ENCODE measurements around the gene TSC22D3. TPM values are rescaled to one million over a fixed set of nuclear protein-coding genes. Genes with fewer than 3 reads are reported as not detected.

The TSC22D3 gene
- total RNA-seq, 1 donor: 13.3 TPM

DNA sequence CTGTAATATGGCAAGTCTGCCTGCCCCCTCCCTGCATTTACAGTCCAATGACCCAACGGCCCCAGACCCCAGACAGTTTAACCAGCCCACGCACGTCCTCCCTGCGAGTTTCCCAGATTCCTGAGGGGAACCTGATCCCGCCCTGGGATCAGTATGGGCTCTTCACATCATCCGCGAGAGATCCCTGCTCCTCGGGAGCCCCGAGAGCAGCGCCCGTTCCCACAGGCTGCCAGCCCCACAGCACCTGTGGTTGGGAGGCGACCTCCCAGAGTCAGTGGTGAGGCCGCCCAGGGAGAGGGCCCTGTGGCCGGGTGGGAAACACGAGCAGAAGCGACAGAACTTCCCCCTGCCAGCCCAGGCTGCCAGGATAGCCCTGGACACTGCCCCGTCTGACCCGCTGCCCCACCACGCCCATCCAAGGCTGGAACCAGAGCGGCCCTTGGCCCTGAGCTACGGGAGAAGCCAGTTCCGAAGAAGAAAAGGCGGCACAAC, 32.8 kb downstream of the TSC22D3 start:
- no peak for DNase-seq (ENCODE audit: low read depth)
- H3K4me3 ChIP-seq (ENCODE audit: low read depth, low read length): no peak overlapping the region
- no peak for TF ChIP-seq CTCF (IDR thresholded peaks at IDR 0.05; ENCODE audit: insufficient read depth, low read length)

- no peak for TF ChIP-seq CTCF (IDR thresholded peaks at IDR 0.05; ENCODE audit: insufficient read depth, low read length)
- no peak for DNase-seq (ENCODE audit: low read depth)
- H3K4me3 ChIP-seq (ENCODE audit: low read depth, low read length): no peak overlapping the region
Observed at GRCh38 chrX:107741404-107741790, 34.2 kb downstream of the TSC22D3 start.

GRCh38 chrX:107739541-107739940, 36.0 kb downstream of the TSC22D3 start:
- DNase-seq (ENCODE audit: low read depth): no peak
- no peak overlapping the region for H3K4me3 ChIP-seq (ENCODE audit: low read depth, low read length)
- no peak for TF ChIP-seq CTCF (IDR thresholded peaks at IDR 0.05; ENCODE audit: insufficient read depth, low read length)

DNA sequence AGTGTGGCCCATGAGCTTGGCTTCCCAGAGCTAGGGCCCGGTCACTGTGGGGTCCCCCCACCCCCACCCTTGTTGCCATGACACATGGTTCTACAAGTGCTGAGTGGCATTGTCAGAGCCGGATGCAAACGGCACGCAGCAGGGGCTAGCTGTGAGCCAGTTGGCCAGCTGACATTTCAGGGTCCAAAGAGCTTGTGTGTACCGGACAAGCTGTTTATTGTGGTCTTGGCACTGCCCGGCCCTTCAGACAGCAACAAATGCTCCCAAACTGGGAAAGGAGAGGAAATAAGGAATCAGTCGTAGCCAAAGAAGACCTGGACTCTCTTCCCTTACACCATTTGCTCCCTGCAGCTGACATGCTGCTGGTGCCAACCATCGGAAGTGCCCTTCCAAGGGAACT, 36.8 kb downstream of the TSC22D3 start:
- TF ChIP-seq CTCF (IDR thresholded peaks at IDR 0.05; ENCODE audit: insufficient read depth, low read length): no peak
- no peak overlapping the region for H3K4me3 ChIP-seq (ENCODE audit: low read depth, low read length)
- no peak for DNase-seq (ENCODE audit: low read depth)

DNA sequence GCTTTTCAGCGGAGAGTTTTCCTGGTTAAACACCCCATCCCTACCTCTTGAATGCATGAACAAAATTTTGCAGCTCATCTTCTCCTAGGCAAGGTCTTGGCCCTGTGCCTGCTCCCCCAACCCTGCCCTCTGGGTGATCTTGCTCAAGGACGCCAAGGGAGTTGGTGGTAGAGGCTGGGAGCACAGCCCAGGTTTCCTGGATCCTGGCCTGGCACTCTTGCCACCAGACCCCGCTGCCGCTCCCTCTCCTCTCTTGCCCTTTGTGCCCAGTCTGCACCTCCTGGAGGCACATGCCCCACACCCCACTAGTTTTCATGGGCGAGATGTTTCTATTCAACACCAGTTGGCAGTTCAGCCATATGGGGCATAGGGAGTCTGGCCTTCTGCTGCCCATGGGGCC, 37.3 kb downstream of the TSC22D3 start:
- DNase-seq (ENCODE audit: low read depth): no peak
- H3K4me3 ChIP-seq (ENCODE audit: low read depth, low read length): no peak overlapping the region
- TF ChIP-seq CTCF (IDR thresholded peaks at IDR 0.05; ENCODE audit: insufficient read depth, low read length): no peak

DNA sequence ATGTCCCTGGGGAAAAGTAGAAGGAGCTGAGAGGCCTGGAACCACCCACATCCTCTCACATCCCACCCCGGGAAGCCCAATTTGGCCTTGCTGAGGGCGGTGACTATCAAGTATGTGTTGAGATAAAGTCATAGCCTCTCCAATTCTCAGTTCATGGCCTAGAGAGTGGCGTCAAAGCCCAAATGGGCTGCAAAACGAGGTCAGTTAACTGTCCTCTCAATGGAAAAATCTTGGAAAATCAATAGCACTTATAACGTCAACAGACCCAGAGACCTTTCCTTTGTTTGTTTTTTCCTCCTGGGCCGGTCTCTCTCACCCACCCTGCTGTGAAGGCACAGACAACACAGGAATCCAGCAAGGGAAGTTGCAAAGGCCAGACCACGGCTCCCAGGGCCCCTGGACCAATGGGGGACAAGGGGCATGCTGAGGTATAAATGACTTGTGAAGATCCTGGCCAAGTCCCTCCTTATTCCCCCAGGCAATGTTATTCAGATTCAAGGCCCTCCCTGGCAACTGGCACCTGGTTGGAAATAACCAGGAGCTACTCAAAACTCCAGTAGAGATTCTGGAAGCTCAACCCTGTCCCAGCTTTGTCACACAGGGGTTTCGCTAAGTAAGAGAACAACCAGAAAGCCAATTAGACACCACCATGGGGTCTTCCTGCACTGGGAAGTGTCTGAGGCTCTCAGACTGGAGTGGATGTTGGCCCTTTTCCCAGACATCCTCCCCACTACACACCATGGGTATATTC, 38.6 kb downstream of the TSC22D3 start:
- TF ChIP-seq CTCF (IDR thresholded peaks at IDR 0.05; ENCODE audit: insufficient read depth, low read length): no peak
- H3K4me3 ChIP-seq (ENCODE audit: low read depth, low read length): no peak overlapping the region
- no peak for DNase-seq (ENCODE audit: low read depth)

GRCh38 chrX:107734646-107735045, 40.9 kb downstream of the TSC22D3 start:
- no peak for DNase-seq (ENCODE audit: low read depth)
- TF ChIP-seq CTCF (IDR thresholded peaks at IDR 0.05; ENCODE audit: insufficient read depth, low read length): no peak

More at GRCh38 chrX:107734646-107735045, 40.9 kb downstream of the TSC22D3 start:
- H3K4me3 ChIP-seq (ENCODE audit: low read depth, low read length): no peak overlapping the region

Measured in fibroblast of the aortic adventitia (primary cell).